Suprapubic skin (tissue), 4 donors: ENCODE results near the gene MET.
"Not testable (repeated sequence)": the region's sequence is repeated elsewhere in the genome, so short reads cannot be mapped to it uniquely, and the experiment has no call there.

Experiments
- CTCF ChIP-seq, 2 donors: fragments of 200-600 bp in 1 of 2; fragments of 450-650 bp in 1 of 2; sonication (generic) in 1 of 2; IDR thresholded peaks; one replicate each; pipeline ENCODE4 v1.5.1; 2016 to 2019; ENCODE audit warnings: antibody characterized with exemption in 2 of 2, mild to moderate bottlenecking in 1 of 2, moderate library complexity in 1 of 2
- POLR2A ChIP-seq, 2 donors: fragments of 450-650 bp; IDR thresholded peaks; one replicate each; pipeline ENCODE4 v1.6.1; 2017; ENCODE audit warnings: antibody characterized with exemption in 2 of 2, mild to moderate bottlenecking in 2 of 2, moderate library complexity in 2 of 2
- POLR2AphosphoS5 ChIP-seq, 3 donors: sonication (generic); formaldehyde crosslinking; IDR thresholded peaks; one replicate each; pipeline ENCODE4 v1.6.1; 2017; ENCODE audit warnings: antibody characterized with exemption in 3 of 3

- not testable (repeated sequence) for TF ChIP-seq CTCF, POLR2AphosphoS5, POLR2A (IDR thresholded peaks at IDR 0.05)
Observed at GRCh38 chr7:116746388-116746787, 74.4 kb downstream of the MET start.
